Upper lobe of right lung (tissue), 1 donor: Measurements from ENCODE around the gene TRABD2B. TPM values are rescaled to one million over a fixed set of nuclear protein-coding genes. Genes with fewer than 3 reads are reported as not detected.

Source experiments
- ATAC-seq: fragments of 200-7000 bp; cut with Tn5 transposase; one replicate; pipeline ENCODE4 v1.9.1; 2020; ENCODE audit warnings: mild to moderate bottlenecking, moderate library complexity
- DNase-seq: peaks from one replicate; pipeline ENCODE4 v3.0.0-alpha.2; 2020
- H3K27ac ChIP-seq: fragments of 200-600 bp; one replicate; pipeline ENCODE4 v1.8.0; 2022
- H3K27me3 ChIP-seq: fragments of 200-600 bp; one replicate; pipeline ENCODE4 v1.8.0; 2022; ENCODE audit warnings: mild to moderate bottlenecking
- H3K36me3 ChIP-seq: fragments of 200-600 bp; one replicate; pipeline ENCODE4 v1.8.0; 2022
- H3K4me1 ChIP-seq: fragments of 200-600 bp; one replicate; pipeline ENCODE4 v1.8.0; 2022
- H3K4me3 ChIP-seq: fragments of 200-600 bp; one replicate; pipeline ENCODE4 v1.8.0; 2022; ENCODE audit warnings: mild to moderate bottlenecking
- H3K9me3 ChIP-seq: fragments of 200-600 bp; one replicate; pipeline ENCODE4 v1.8.0; 2022
- CTCF ChIP-seq: fragments of 200-600 bp; IDR thresholded peaks from one replicate; pipeline ENCODE4 v1.8.0; 2022; ENCODE audit warnings: antibody characterized with exemption
- intact Hi-C: fragments of 100-400 bp; cut with DNase I; formaldehyde crosslinking; loops from one replicate; pipeline ENCODE4 v1.11.0; 2022
- total RNA-seq: library from RNA; stranded (reverse); fragmentation: NEBNext Ultra II Directional; extraction: Animal tissue kit (Norgen Biotek cat#: 25700); gene quantifications from one replicate; pipeline ENCODE4 v1.2.1, GENCODE V29; 2021
- donor health status: DM: no; HTN: yes; CAD: no; lungs with severe emphysema.

Gene TRABD2B
- total RNA-seq, 1 donor from 2014 or later: 1.2 TPM

DNA sequence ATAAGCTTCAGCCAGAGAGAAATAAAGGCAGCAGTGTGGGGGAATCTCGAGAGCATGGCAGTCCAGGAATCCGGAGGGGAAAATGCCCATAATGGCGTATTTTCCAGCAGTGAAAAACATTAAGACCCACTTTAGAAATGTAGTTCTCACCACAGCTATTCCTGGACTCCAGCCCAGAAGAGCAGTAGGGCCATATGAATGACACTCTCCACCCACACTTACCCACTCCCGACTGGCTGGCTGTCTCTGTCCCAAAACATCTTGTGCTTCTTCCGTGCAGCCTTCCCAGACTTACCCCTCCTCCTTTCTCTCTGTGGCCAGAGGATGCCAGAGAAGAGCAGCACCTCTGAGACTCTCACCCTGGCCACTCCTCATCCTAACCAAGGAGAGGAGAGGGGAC lies 56.4 kb downstream of the TRABD2B start:
- H3K9me3 ChIP-seq: no peaks in the 10 kb centered on the region
- H3K4me1 ChIP-seq: peaks cover 6% of the 10 kb centered on the region
- ATAC-seq: no peak
- H3K27ac ChIP-seq: no peak overlapping the region
- no peaks in the 10 kb centered on the region for H3K27me3 ChIP-seq
- no peaks in the 10 kb centered on the region for H3K36me3 ChIP-seq
- H3K4me3 ChIP-seq: no peak overlapping the region
- no peak for TF ChIP-seq CTCF
- intact Hi-C loops: no loop called here
- no peak for DNase-seq

- TF ChIP-seq CTCF: no peak
- Histone ChIP-seq H3K27ac (no peak overlapping the region), H3K9me3 (no peaks in the 10 kb centered on the region), H3K36me3 (no peaks in the 10 kb centered on the region), H3K27me3 (no peaks in the 10 kb centered on the region), H3K4me1 (peaks cover 6% of the 10 kb centered on the region), H3K4me3 (no peak overlapping the region)
- intact Hi-C loops: no loop called here
- ATAC-seq (no peak), DNase-seq (no peak)
Measured at GRCh38 chr1:47940326-47940725, 56.9 kb downstream of the TRABD2B start.

GRCh38 chr1:47938520-47938919 lies 58.7 kb downstream of the TRABD2B start:
- DNase-seq (no peak), ATAC-seq (no peak)
- Histone ChIP-seq H3K4me3 (no peak overlapping the region), H3K27me3 (no peaks in the 10 kb centered on the region), H3K4me1 (peaks cover 12% of the 10 kb centered on the region), H3K9me3 (no peaks in the 10 kb centered on the region), H3K36me3 (no peaks in the 10 kb centered on the region), H3K27ac (no peak overlapping the region)
- intact Hi-C loops: loop anchor here (10.0 kb wide), 1 partner anchor 204 kb away; no protein-coding TSS in a partner anchor
- TF ChIP-seq CTCF: no peak

DNA sequence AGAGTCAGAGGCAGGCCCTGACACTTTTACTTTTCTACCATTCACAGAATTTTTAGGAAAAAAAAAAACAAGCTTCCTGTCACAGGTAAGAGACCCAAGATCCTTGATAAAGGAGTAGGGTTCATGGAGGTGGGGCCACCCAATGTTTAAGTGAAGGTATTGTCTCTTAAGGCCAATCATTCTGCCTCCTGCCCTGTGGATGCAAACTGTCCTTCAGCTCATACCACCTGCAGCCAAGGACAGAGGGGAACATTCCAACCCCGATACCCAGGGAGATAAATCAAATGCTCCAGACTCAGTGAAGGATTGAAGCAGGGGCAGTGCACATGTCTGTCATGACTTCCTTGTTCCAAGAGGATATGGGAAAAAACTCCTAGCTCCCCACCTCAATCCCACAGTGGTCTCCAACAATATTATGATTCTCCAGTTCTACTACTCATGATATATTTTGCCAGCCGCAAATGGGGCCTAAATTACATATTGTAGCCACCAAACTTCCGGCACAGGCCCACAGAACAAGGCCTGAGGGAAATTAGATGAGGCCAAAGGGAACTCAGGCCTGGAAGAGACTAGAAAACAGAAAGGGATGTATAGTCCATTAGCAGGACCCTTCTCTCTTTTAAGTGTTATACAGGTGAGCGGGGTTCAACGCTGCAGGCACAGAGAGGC lies 59.5 kb downstream of the TRABD2B start:
- no peak for TF ChIP-seq CTCF
- Histone ChIP-seq H3K4me1 (peaks cover 12% of the 10 kb centered on the region), H3K9me3 (no peaks in the 10 kb centered on the region), H3K4me3 (no peak overlapping the region), H3K27me3 (no peaks in the 10 kb centered on the region), H3K27ac (no peak overlapping the region), H3K36me3 (no peaks in the 10 kb centered on the region)
- intact Hi-C loops: loop anchor here (10.0 kb wide), 1 partner anchor 203 kb away; no protein-coding TSS in a partner anchor
- DNase-seq: no peak
- no peak for ATAC-seq

GRCh38 chr1:47936916-47937551 lies 60.2 kb downstream of the TRABD2B start:
- H3K9me3 ChIP-seq: no peaks in the 10 kb centered on the region
- no peak for TF ChIP-seq CTCF
- H3K27me3 ChIP-seq: no peaks in the 10 kb centered on the region
- H3K27ac ChIP-seq: no peak overlapping the region
- H3K36me3 ChIP-seq: no peaks in the 10 kb centered on the region
- ATAC-seq: no peak
- DNase-seq: no peak
- H3K4me1 ChIP-seq: peaks cover 12% of the 10 kb centered on the region
- H3K4me3 ChIP-seq: no peak overlapping the region
- intact Hi-C loops: loop anchor here (10.0 kb wide), 1 partner anchor 202 kb away; no protein-coding TSS in a partner anchor
